Measurements from ENCODE around the gene SPHK1.

SPHK1 gene

GRCh38 chr17:76385892-76386786 is 1.7 kb downstream of the SPHK1 start:
- Histone ChIP-seq H3K4me1 (ENCODE audit: control insufficient read depth, insufficient read depth, low read length) (peaks cover 43% of the 10 kb centered on the region), H3K36me3 (ENCODE audit: control insufficient read depth in 2 of 2, insufficient read depth in 2 of 2, low read length in 2 of 2) (peaks cover 0 to 3% of the 10 kb centered on the region in 2 donors), H3K27ac (ENCODE audit: low read length) (no peak overlapping the region), H3K9me3 (ENCODE audit: control insufficient read depth in 2 of 2, low read length in 2 of 2) (no peaks in the 10 kb centered on the region), H3K27me3 (ENCODE audit: control insufficient read depth in 1 of 2, insufficient read depth in 2 of 2, low read length in 2 of 2) (peaks cover 3 to 28% of the 10 kb centered on the region in 2 donors), H3K9ac (ENCODE audit: low read length in 2 of 2) (peak overlapping the region in 1 of 2 donors; percentile 39), H3K4me3 (ENCODE audit: low read length in 2 of 2) (peak overlapping the region; percentile 66 to 73)

GRCh38 chr17:76386966-76387765 is 2.8 kb downstream of the SPHK1 start:
- H3K4me3 ChIP-seq (ENCODE audit: low read length in 2 of 2) = no peak overlapping the region
- H3K36me3 ChIP-seq (ENCODE audit: control insufficient read depth in 2 of 2, insufficient read depth in 2 of 2, low read length in 2 of 2) = peaks cover 0 to 7% of the 10 kb centered on the region in 2 donors
- no peaks in the 10 kb centered on the region for H3K9me3 ChIP-seq (ENCODE audit: control insufficient read depth in 2 of 2, low read length in 2 of 2)
- H3K27ac ChIP-seq (ENCODE audit: low read length) = no peak overlapping the region
- no peak overlapping the region for H3K9ac ChIP-seq (ENCODE audit: low read length in 2 of 2)
- H3K27me3 ChIP-seq (ENCODE audit: control insufficient read depth in 1 of 2, insufficient read depth in 2 of 2, low read length in 2 of 2) = peaks cover 0 to 27% of the 10 kb centered on the region in 2 donors
- H3K4me1 ChIP-seq (ENCODE audit: control insufficient read depth, insufficient read depth, low read length) = peaks cover 43% of the 10 kb centered on the region

DNA sequence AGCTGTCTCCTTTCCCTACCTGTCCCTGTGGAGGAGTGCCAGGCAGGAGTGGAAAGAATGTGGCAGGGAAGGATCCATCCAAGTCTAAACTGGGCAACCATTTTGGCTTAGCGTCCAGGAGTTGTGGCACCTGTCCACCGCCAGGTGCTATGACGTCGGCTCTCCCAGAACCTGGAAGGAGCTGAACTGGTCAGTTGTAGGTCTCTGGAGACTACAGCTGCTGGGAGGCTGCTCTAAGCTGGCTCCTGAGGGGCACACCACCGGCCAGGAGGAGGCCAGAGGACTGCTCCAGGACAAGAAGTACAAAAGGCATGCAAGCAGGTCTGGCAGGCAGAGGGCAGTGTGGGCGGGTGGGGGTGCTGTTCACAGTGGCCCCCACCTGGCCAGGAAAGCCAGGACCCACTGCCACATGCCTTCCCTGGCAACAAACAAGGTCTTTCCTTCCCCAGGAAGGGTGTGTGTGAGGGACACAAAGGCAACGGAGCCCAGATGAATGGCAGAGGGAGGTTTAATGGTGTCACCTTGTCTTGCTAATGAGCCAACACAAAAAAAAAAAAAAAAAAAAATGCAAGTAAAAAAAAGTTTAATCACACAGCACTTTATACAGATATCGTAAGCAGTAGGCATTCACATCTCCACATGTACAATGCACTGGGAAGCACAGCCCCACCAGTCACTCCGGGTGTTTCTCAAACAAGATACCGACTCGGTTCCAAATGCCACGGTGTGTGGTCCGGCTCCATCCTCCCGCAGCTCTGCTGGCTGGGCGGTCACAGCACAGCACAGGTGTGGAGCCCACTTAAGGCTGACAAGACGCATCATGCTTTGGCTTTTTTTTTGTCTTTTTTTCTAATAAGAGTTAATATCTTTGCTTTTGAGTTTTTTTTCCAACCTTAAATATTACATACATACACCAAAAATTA is 4.8 kb downstream of the SPHK1 start:
- no peaks in the 10 kb centered on the region for H3K9me3 ChIP-seq (ENCODE audit: control insufficient read depth in 2 of 2, low read length in 2 of 2)
- H3K27me3 ChIP-seq (ENCODE audit: control insufficient read depth in 1 of 2, insufficient read depth in 2 of 2, low read length in 2 of 2) = peaks cover 0 to 9% of the 10 kb centered on the region in 2 donors
- no peak overlapping the region for H3K27ac ChIP-seq (ENCODE audit: low read length)
- peaks cover 26% of the 10 kb centered on the region for H3K4me1 ChIP-seq (ENCODE audit: control insufficient read depth, insufficient read depth, low read length)
- H3K9ac ChIP-seq (ENCODE audit: low read length in 2 of 2) = no peak overlapping the region
- peaks cover 5 to 14% of the 10 kb centered on the region in 2 donors for H3K36me3 ChIP-seq (ENCODE audit: control insufficient read depth in 2 of 2, insufficient read depth in 2 of 2, low read length in 2 of 2)
- no peak overlapping the region for H3K4me3 ChIP-seq (ENCODE audit: low read length in 2 of 2)

DNA sequence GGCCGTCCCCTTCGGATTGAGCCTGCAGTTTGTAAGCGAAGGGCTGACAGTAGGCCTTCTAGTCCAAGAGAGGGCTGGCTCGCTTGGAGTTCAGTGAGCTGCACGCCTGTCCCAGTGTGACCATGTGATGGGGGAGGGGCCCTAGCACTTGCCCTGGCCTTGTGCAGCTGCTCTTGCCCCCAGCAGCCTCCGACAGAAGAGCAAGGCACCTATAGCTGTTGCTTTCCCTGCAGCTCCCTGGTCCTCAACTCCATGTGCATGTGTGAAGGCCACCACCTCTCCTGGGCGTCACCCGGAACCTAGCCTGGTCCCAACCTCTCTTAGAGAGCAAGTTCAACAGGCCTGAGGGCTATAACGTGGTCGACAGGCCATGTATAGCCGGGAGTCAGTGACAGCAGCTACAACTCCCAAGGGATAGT is 5.6 kb downstream of the SPHK1 start:
- Histone ChIP-seq H3K36me3 (ENCODE audit: control insufficient read depth in 2 of 2, insufficient read depth in 2 of 2, low read length in 2 of 2) (peaks cover 5 to 15% of the 10 kb centered on the region in 2 donors), H3K27me3 (ENCODE audit: control insufficient read depth in 1 of 2, insufficient read depth in 2 of 2, low read length in 2 of 2) (peaks cover 0 to 5% of the 10 kb centered on the region in 2 donors), H3K9ac (ENCODE audit: low read length in 2 of 2) (no peak overlapping the region), H3K4me1 (ENCODE audit: control insufficient read depth, insufficient read depth, low read length) (peaks cover 18% of the 10 kb centered on the region), H3K9me3 (ENCODE audit: control insufficient read depth in 2 of 2, low read length in 2 of 2) (no peaks in the 10 kb centered on the region), H3K4me3 (ENCODE audit: low read length in 2 of 2) (no peak overlapping the region), H3K27ac (ENCODE audit: low read length) (no peak overlapping the region)

DNA sequence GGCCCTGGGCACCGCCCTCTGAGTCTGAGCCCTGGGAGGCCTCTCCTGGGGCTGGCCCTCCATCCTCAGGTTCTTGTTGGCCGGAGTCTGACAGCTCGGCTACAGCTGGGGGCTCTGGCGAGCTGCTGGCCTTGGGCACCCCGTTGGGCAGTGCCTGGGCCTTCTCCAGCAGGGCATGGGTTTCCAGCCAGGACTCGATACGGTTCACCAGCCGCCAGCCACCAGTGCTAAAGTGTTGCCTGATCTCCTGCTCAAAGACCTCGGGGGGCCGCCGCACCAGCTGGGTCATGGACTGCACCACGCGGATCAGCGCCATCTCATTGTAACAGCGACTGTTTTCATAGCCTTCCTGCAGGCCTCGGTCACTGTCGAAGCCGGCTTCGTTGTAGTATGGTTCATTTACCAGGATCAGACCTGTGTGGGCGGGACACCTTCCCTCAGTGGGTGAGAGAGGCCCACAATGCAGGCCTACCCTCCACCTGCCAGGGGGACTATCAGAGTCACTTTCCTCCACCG is 6.8 kb downstream of the SPHK1 start:
- Histone ChIP-seq H3K4me1 (ENCODE audit: control insufficient read depth, insufficient read depth, low read length) (peaks cover 6% of the 10 kb centered on the region), H3K9me3 (ENCODE audit: control insufficient read depth in 2 of 2, low read length in 2 of 2) (no peaks in the 10 kb centered on the region), H3K4me3 (ENCODE audit: low read length in 2 of 2) (no peak overlapping the region), H3K9ac (ENCODE audit: low read length in 2 of 2) (no peak overlapping the region), H3K36me3 (ENCODE audit: control insufficient read depth in 2 of 2, insufficient read depth in 2 of 2, low read length in 2 of 2) (peaks cover 13 to 24% of the 10 kb centered on the region in 2 donors), H3K27me3 (ENCODE audit: control insufficient read depth in 1 of 2, insufficient read depth in 2 of 2, low read length in 2 of 2) (no peaks in the 10 kb centered on the region), H3K27ac (ENCODE audit: low read length) (no peak overlapping the region)

- Histone ChIP-seq H3K9ac (ENCODE audit: low read length in 2 of 2) (no peak overlapping the region), H3K27me3 (ENCODE audit: control insufficient read depth in 1 of 2, insufficient read depth in 2 of 2, low read length in 2 of 2) (no peaks in the 10 kb centered on the region)
Measured at GRCh38 chr17:76394166-76394565, 9.8 kb downstream of the SPHK1 start.

GRCh38 chr17:76395980-76396379 is 11.6 kb downstream of the SPHK1 start:
- Histone ChIP-seq H3K9ac (ENCODE audit: low read length in 2 of 2) (no peak overlapping the region), H3K36me3 (ENCODE audit: control insufficient read depth in 2 of 2, insufficient read depth in 2 of 2, low read length in 2 of 2) (peaks cover 43 to 64% of the 10 kb centered on the region in 2 donors), H3K4me1 (ENCODE audit: control insufficient read depth, insufficient read depth, low read length) (no peaks in the 10 kb centered on the region), H3K9me3 (ENCODE audit: control insufficient read depth in 2 of 2, low read length in 2 of 2) (no peaks in the 10 kb centered on the region), H3K4me3 (ENCODE audit: low read length in 2 of 2) (no peak overlapping the region), H3K27ac (ENCODE audit: low read length) (no peak overlapping the region), H3K27me3 (ENCODE audit: control insufficient read depth in 1 of 2, insufficient read depth in 2 of 2, low read length in 2 of 2) (no peaks in the 10 kb centered on the region)

More at GRCh38 chr17:76394166-76394565, 9.8 kb downstream of the SPHK1 start:
- H3K4me1 ChIP-seq (ENCODE audit: control insufficient read depth, insufficient read depth, low read length) = no peaks in the 10 kb centered on the region
- no peak overlapping the region for H3K27ac ChIP-seq (ENCODE audit: low read length)
- H3K36me3 ChIP-seq (ENCODE audit: control insufficient read depth in 2 of 2, insufficient read depth in 2 of 2, low read length in 2 of 2) = peaks cover 28 to 48% of the 10 kb centered on the region in 2 donors
- H3K9me3 ChIP-seq (ENCODE audit: control insufficient read depth in 2 of 2, low read length in 2 of 2) = no peaks in the 10 kb centered on the region
- no peak overlapping the region for H3K4me3 ChIP-seq (ENCODE audit: low read length in 2 of 2)

DNA sequence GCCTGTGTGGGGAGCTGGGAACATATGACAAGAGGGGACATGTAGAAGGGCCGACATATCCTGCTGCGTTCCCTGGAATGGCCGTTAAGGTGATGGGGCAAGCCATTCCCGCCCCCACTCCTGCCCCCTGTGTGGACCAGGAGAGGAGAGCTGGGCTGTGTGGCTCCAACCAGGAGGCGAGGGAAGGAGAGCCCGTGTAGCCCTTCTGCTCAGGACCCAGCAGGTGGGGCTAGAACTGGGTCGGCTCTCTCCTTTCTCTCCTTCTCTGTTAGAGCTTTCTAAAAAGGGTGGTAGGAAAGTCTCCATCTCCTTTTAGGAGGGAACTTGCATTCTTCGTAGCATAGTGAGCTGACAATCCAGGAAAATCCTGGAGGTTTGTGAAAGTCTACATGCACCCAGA is 12.8 kb downstream of the SPHK1 start:
- Histone ChIP-seq H3K9ac (ENCODE audit: low read length in 2 of 2) (no peak overlapping the region), H3K4me1 (ENCODE audit: control insufficient read depth, insufficient read depth, low read length) (no peaks in the 10 kb centered on the region), H3K9me3 (ENCODE audit: control insufficient read depth in 2 of 2, low read length in 2 of 2) (no peaks in the 10 kb centered on the region), H3K27me3 (ENCODE audit: control insufficient read depth in 1 of 2, insufficient read depth in 2 of 2, low read length in 2 of 2) (no peaks in the 10 kb centered on the region), H3K27ac (ENCODE audit: low read length) (no peak overlapping the region), H3K4me3 (ENCODE audit: low read length in 2 of 2) (no peak overlapping the region), H3K36me3 (ENCODE audit: control insufficient read depth in 2 of 2, insufficient read depth in 2 of 2, low read length in 2 of 2) (peaks cover 50 to 68% of the 10 kb centered on the region in 2 donors)

GRCh38 chr17:76397687-76398522 is 13.5 kb downstream of the SPHK1 start:
- H3K36me3 ChIP-seq (ENCODE audit: control insufficient read depth in 2 of 2, insufficient read depth in 2 of 2, low read length in 2 of 2) = peaks cover 56 to 76% of the 10 kb centered on the region in 2 donors
- H3K27me3 ChIP-seq (ENCODE audit: control insufficient read depth in 1 of 2, insufficient read depth in 2 of 2, low read length in 2 of 2) = no peaks in the 10 kb centered on the region
- no peak overlapping the region for H3K4me3 ChIP-seq (ENCODE audit: low read length in 2 of 2)
- no peaks in the 10 kb centered on the region for H3K9me3 ChIP-seq (ENCODE audit: control insufficient read depth in 2 of 2, low read length in 2 of 2)
- H3K9ac ChIP-seq (ENCODE audit: low read length in 2 of 2) = no peak overlapping the region
- no peak overlapping the region for H3K27ac ChIP-seq (ENCODE audit: low read length)
- H3K4me1 ChIP-seq (ENCODE audit: control insufficient read depth, insufficient read depth, low read length) = no peaks in the 10 kb centered on the region

All from stomach smooth muscle (tissue), 2 donors.